Measurements from ENCODE around the gene ABHD18. TPM values are rescaled to one million over a fixed set of nuclear protein-coding genes. Genes with fewer than 3 reads are reported as not detected.
"Not testable (repeated sequence)": the region's sequence is repeated elsewhere in the genome, so short reads cannot be mapped to it uniquely, and the experiment has no call there.

Gene ABHD18
- total RNA-seq, 1 experiment from 2014 or later: 9.6 TPM

- no peak for DNase-seq (ENCODE audit: extremely low read depth, low read depth)
Measured at GRCh38 chr4:127985989-127986388, 20.8 kb downstream of the ABHD18 start.

- no peak for DNase-seq (ENCODE audit: extremely low read depth, low read depth)
Measured at GRCh38 chr4:127988638-127989037, 23.4 kb downstream of the ABHD18 start.

- DNase-seq (ENCODE audit: extremely low read depth, low read depth): no peak
Measured at GRCh38 chr4:127993151-127993550, 27.9 kb downstream of the ABHD18 start.

GRCh38 chr4:127995776-127996175, 30.6 kb downstream of the ABHD18 start:
- peak; percentile 14 for DNase-seq (ENCODE audit: extremely low read depth, low read depth)

- not testable (repeated sequence) for DNase-seq (ENCODE audit: extremely low read depth, low read depth)
Measured at GRCh38 chr4:127996521-127996920, 31.3 kb downstream of the ABHD18 start.

- no peak for DNase-seq (ENCODE audit: extremely low read depth, low read depth)
Measured at GRCh38 chr4:127997534-127998388, 32.6 kb downstream of the ABHD18 start.

- DNase-seq (ENCODE audit: extremely low read depth, low read depth): no peak
Measured at GRCh38 chr4:128006592-128006991, 41.4 kb downstream of the ABHD18 start.

GRCh38 chr4:128009428-128009827, 44.2 kb downstream of the ABHD18 start:
- no peak for DNase-seq (ENCODE audit: extremely low read depth, low read depth)

GRCh38 chr4:128025319-128025718, 60.1 kb downstream of the ABHD18 start:
- DNase-seq (ENCODE audit: extremely low read depth, low read depth): no peak

GRCh38 chr4:128029907-128030306, 64.7 kb downstream of the ABHD18 start:
- DNase-seq (ENCODE audit: extremely low read depth, low read depth): no peak

- DNase-seq (ENCODE audit: extremely low read depth, low read depth): no peak
Measured at GRCh38 chr4:128031756-128032384, 66.7 kb downstream of the ABHD18 start.

- DNase-seq (ENCODE audit: extremely low read depth, low read depth): no peak
Measured at GRCh38 chr4:128039568-128039967, 74.4 kb downstream of the ABHD18 start.

- DNase-seq (ENCODE audit: extremely low read depth, low read depth): not testable (repeated sequence)
Measured at GRCh38 chr4:128047019-128047418, 81.8 kb downstream of the ABHD18 start.

- not testable (repeated sequence) for DNase-seq (ENCODE audit: extremely low read depth, low read depth)
Measured at GRCh38 chr4:128047514-128047913, 82.3 kb downstream of the ABHD18 start.

GRCh38 chr4:128051229-128051628, 86.0 kb downstream of the ABHD18 start:
- DNase-seq (ENCODE audit: extremely low read depth, low read depth): not testable (repeated sequence)

GRCh38 chr4:128054907-128055306, 89.7 kb downstream of the ABHD18 start:
- DNase-seq (ENCODE audit: extremely low read depth, low read depth): not testable (repeated sequence)

GRCh38 chr4:128055441-128056206, 90.4 kb downstream of the ABHD18 start:
- DNase-seq (ENCODE audit: extremely low read depth, low read depth): not testable (repeated sequence)

- DNase-seq (ENCODE audit: extremely low read depth, low read depth): no peak
Measured at GRCh38 chr4:128056396-128056795, 91.2 kb downstream of the ABHD18 start.

- DNase-seq (ENCODE audit: extremely low read depth, low read depth): no peak
Measured at GRCh38 chr4:128060121-128060698, 95.0 kb downstream of the ABHD18 start.

- peak; percentile 91 for DNase-seq (ENCODE audit: extremely low read depth, low read depth)
Measured at GRCh38 chr4:128060699-128061565, 95.7 kb downstream of the ABHD18 start, which contains the start of gene LARP1B. Gene LARP1B, plus strand, starts transcription at chr4:128061312. Its CDS starts 13,640 bp downstream, at chr4:128074952.
